Endodermal cell (in vitro differentiated cells): ENCODE data around the gene CHAT. TPM values are rescaled to one million over a fixed set of nuclear protein-coding genes. Genes with fewer than 3 reads are reported as not detected.
A peak's percentile ranks its signal among the peaks of the same experiment; 100 is the strongest.

Experiments
- DNase-seq: peaks from one replicate; pipeline ENCODE4 v3.0.0-alpha.2; 2017
- H3K27ac ChIP-seq: 2 replicates; pipeline ENCODE4 v1.5.1; 2013; ENCODE audit warnings: mild to moderate bottlenecking, low read depth, low read length, moderate library complexity
- H3K27me3 ChIP-seq: 2 replicates; pipeline ENCODE4 v1.6.1; 2013; ENCODE audit warnings: mild to moderate bottlenecking, low read length, moderate library complexity; ENCODE audit not compliant: insufficient read depth, control insufficient read depth, poor library complexity, severe bottlenecking
- H3K36me3 ChIP-seq: 2 replicates; pipeline ENCODE4 v1.7.0; 2013; ENCODE audit warnings: mild to moderate bottlenecking, low read length, moderate library complexity; ENCODE audit not compliant: control insufficient read depth, insufficient read depth
- H3K4me1 ChIP-seq: one replicate; pipeline ENCODE4 v1.7.0; 2013; ENCODE audit warnings: low read length; ENCODE audit not compliant: control insufficient read depth, insufficient read depth
- H3K4me3 ChIP-seq: 2 replicates; pipeline ENCODE4 v1.5.1; 2013; ENCODE audit warnings: mild to moderate bottlenecking, low read length, moderate library complexity
- H3K9ac ChIP-seq: 2 replicates; pipeline ENCODE4 v1.6.1; 2013; ENCODE audit warnings: mild to moderate bottlenecking, low read length, moderate library complexity; ENCODE audit not compliant: poor library complexity, severe bottlenecking; ENCODE audit errors: extremely low read depth
- H3K9me3 ChIP-seq: 2 replicates; pipeline ENCODE4 v1.6.1; 2013; ENCODE audit warnings: mild to moderate bottlenecking, low read length, moderate library complexity; ENCODE audit not compliant: control insufficient read depth
- H3K27ac Mint-ChIP-seq: 2 replicates; pipeline ENCODE4 v1.8.0; 2020; ENCODE audit warnings: mixed read lengths
- H3K27me3 Mint-ChIP-seq: 2 replicates; pipeline ENCODE4 v1.8.0; 2021; ENCODE audit warnings: mild to moderate bottlenecking, mixed read lengths; ENCODE audit not compliant: insufficient read depth
- H3K36me3 Mint-ChIP-seq: 2 replicates; pipeline ENCODE4 v1.8.0; 2020; ENCODE audit warnings: low read depth, mixed read lengths
- H3K4me1 Mint-ChIP-seq: 2 replicates; pipeline ENCODE4 v1.8.0; 2020; ENCODE audit warnings: mixed read lengths
- H3K4me3 Mint-ChIP-seq: 2 replicates; pipeline ENCODE4 v1.8.0; 2020; ENCODE audit warnings: mild to moderate bottlenecking, moderate library complexity, mixed read lengths
- H3K9me3 Mint-ChIP-seq: 2 replicates; pipeline ENCODE4 v1.8.0; 2020; ENCODE audit warnings: mild to moderate bottlenecking, mixed read lengths
- CTCF ChIP-seq: fragments of 200-600 bp; sonication (generic); conservative IDR thresholded peaks from 2 replicates; pipeline ENCODE4 v1.5.0; 2021; ENCODE audit warnings: antibody characterized with exemption, mild to moderate bottlenecking
- WGBS, 2 experiments: methylation state at CpG; one replicate each; pipeline versions ENCODE4 v1.1.5 to v1.1.7; 2013; ENCODE audit warnings: missing lambda C conversion rate in 2 of 2, mixed read lengths in 1 of 2; ENCODE audit not compliant: insufficient coverage in 1 of 2, insufficient read length in 1 of 2; 5-methylcytosine and 5-hydroxymethylcytosine counted together
- total RNA-seq, 2 donors: library from RNA; stranded (reverse); fragmentation: NEBNext Ultra II Directional in 1 of 2; extraction: Animal tissue kit (Norgen Biotek cat#: 25700) in 1 of 2; gene quantifications; 2 replicates in 1 of 2; 3 replicates in 1 of 2; pipeline ENCODE4 v1.2.1, GENCODE V29; 2021

The CHAT gene
- total RNA-seq, 2 donors from 2014 or later, result not detected

DNA sequence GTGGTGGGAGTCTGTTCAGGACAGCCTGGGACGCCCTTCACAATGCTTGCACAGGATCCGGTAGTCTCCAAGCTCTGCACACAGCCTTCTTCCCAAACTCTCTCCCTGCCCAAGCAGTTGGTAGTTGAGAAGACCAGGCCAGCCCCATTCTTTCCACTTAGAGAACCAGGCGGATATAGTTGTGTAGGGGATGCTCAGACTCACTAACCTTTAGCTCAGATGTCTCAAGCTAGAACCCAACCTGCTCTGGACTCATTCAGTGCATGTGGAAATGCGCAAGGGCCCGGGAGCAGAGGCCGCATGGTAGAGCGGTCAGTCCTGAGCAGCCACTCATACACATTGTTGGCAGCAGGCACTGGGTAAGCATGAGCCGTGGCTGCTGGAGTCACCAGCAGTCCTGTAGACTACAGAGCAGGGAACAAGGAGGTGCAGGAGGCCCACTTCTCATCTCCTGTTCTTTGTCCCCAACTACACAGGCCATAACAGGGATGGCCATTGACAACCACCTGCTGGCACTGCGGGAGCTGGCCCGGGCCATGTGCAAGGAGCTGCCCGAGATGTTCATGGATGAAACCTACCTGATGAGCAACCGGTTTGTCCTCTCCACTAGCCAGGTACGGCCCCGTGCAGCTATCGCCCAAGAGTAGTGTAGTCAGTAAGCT lies 48.5 kb downstream of the CHAT start:
- WGBS, 2 experiments, result 84 to 89% methylated on average over 11 to 15 of the region's 15 CpGs
- no peak for TF ChIP-seq CTCF
- no peak overlapping the region for H3K27ac ChIP-seq
- no peak overlapping the region for H3K9ac ChIP-seq
- Mint-ChIP-seq H3K27me3 (peaks cover 47% of the 10 kb centered on the region), H3K9me3 (peaks cover 16% of the 10 kb centered on the region), H3K4me1 (no peaks in the 10 kb centered on the region), H3K27ac (no peak overlapping the region), H3K36me3 (no peaks in the 10 kb centered on the region), H3K4me3 (no peak overlapping the region)
- H3K9me3 ChIP-seq, result no peaks in the 10 kb centered on the region
- H3K27me3 ChIP-seq, result no peaks in the 10 kb centered on the region
- no peak overlapping the region for H3K4me3 ChIP-seq
- H3K36me3 ChIP-seq, result no peaks in the 10 kb centered on the region
- no peaks in the 10 kb centered on the region for H3K4me1 ChIP-seq
- no peak for DNase-seq

GRCh38 chr10:49663596-49663995 lies 49.8 kb downstream of the CHAT start:
- Mint-ChIP-seq H3K4me1 (no peaks in the 10 kb centered on the region), H3K36me3 (no peaks in the 10 kb centered on the region), H3K4me3 (no peak overlapping the region), H3K27me3 (peaks cover 51% of the 10 kb centered on the region), H3K27ac (no peak overlapping the region), H3K9me3 (peaks cover 15% of the 10 kb centered on the region)
- no peaks in the 10 kb centered on the region for H3K4me1 ChIP-seq
- TF ChIP-seq CTCF, result no peak
- H3K9ac ChIP-seq, result no peak overlapping the region
- H3K36me3 ChIP-seq, result no peaks in the 10 kb centered on the region
- H3K4me3 ChIP-seq, result no peak overlapping the region
- H3K9me3 ChIP-seq, result no peaks in the 10 kb centered on the region
- 86 to 93% methylated on average over 3 to 6 of the region's 6 CpGs for WGBS, 2 experiments
- peaks cover 6% of the 10 kb centered on the region for H3K27me3 ChIP-seq
- H3K27ac ChIP-seq, result no peak overlapping the region
- no peak for DNase-seq

DNA sequence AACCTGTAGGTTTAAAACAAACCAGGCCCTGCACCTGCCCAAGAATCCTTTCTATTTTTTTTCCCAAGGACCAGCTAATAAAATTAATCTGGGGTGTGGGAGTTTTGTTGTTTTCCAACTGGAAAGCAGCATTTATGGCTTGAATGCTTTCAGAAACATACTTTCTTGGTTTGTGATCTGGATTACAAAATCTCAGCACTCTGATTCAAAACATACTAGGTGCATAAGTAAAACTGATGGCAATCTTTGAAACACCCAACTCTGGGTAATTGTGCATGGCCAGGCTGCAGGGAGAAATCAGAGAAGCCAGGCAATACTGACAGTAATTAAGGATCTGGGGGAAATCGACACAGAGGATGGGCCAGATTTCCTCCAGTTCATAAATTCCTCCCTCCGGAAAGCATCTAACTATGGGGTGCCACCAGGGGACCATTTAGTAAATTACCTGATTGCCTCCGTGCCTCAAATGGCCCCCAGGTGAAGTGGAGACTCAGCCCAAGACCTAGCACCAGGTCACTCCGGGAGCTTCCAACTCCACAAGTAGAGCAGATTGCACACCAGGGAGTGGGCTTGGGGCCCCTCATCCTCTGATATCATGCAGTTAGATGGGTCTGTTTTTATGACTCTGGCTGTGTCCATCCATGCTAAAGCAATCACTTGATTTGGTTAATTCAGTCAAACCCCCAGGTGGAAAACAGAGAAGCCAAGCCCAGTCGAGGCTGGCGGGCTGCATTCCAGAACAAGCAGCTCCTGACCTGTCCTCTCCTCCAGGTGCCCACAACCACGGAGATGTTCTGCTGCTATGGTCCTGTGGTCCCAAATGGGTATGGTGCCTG lies 50.4 kb downstream of the CHAT start:
- Histone ChIP-seq H3K4me1 (no peaks in the 10 kb centered on the region), H3K4me3 (no peak overlapping the region), H3K9me3 (no peaks in the 10 kb centered on the region), H3K36me3 (no peaks in the 10 kb centered on the region), H3K27ac (no peak overlapping the region), H3K27me3 (peaks cover 8% of the 10 kb centered on the region), H3K9ac (no peak overlapping the region)
- Mint-ChIP-seq H3K4me1 (no peaks in the 10 kb centered on the region), H3K27me3 (peaks cover 52% of the 10 kb centered on the region), H3K4me3 (no peak overlapping the region), H3K9me3 (peaks cover 8% of the 10 kb centered on the region), H3K27ac (no peak overlapping the region), H3K36me3 (no peaks in the 10 kb centered on the region)
- 88 to 90% methylated on average over 4 to 7 of the region's 7 CpGs for WGBS, 2 experiments
- peak; percentile 32 for DNase-seq
- TF ChIP-seq CTCF, result no peak
